Fibroblast of lung (primary cell): ENCODE results near the gene PFN1.

ENCODE experiments used
- CTCF ChIP-seq, 2 donors: IDR thresholded peaks in 1 of 2; conservative IDR thresholded peaks in 1 of 2; 1 replicate in 1 of 2; 2 replicates in 1 of 2; pipeline ENCODE4 v1.5.1; 2011 to 2012; ENCODE audit warnings: low read length in 2 of 2, control low read depth in 1 of 2, inconsistent platforms in 1 of 2, low read depth in 1 of 2, mild to moderate bottlenecking in 1 of 2
- EZH2 ChIP-seq: IDR thresholded peaks from 2 replicates; pipeline ENCODE4 v1.5.1; 2012; ENCODE audit warnings: low read length, control low read depth, mild to moderate bottlenecking; ENCODE audit errors: missing control alignments

DNA sequence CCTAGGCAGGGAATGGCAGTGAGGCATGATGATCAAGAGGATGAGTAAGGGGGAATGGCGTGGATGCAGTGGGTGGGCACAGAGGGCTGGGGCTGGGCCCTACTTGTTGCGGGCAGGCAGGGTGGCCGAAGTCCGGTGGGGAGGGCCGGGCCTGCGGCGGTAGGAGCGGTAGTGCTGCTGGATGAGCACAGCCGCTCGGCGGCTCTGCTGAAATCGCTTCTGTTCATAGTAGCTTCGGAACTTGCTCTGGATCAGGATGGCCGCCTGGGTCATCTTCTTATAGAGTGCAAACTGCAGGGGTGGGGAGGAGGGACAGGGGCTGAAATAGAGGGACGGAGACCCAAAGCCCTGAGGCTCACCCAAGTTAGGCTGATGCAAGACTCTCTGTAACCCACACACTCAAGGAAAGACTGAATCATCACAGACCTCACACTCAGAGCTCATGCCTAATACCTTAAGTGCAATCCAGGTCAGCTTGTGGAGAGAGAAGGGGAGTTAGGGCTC, 20.8 kb upstream of the PFN1 start:
- TF ChIP-seq CTCF (conservative IDR thresholded peaks at IDR 0.05 in 1 of 2, IDR thresholded peaks at IDR 0.05 in 1 of 2; ENCODE audit: low read depth in 1 of 2, low read length in 2 of 2) (no peak), EZH2 (no peak)
